HepG2 (cell line): Measurements from ENCODE around the gene CDC42EP3. TPM values are rescaled to one million over a fixed set of nuclear protein-coding genes. Genes with fewer than 3 reads are reported as not detected.

ENCODE experiments used
- ATAC-seq: fragments of 200-7000 bp; cut with Tn5 transposase; 3 replicates; pipeline ENCODE4 v1.9.1; 2020; ENCODE audit warnings: mild to moderate bottlenecking, moderate library complexity
- BruUV-seq: library from RNA; stranded (reverse); fragments of 400-500 nt; replicated peaks from 2 replicates; lab custom pipeline; 2021; lab: Mats Ljungman, UMichigan
- CTCF ChIA-PET: fragments of 300-600 bp; formaldehyde crosslinking; extraction: SDS; loops from one replicate; lab custom pipeline; 2021; ENCODE audit warnings: low total read pairs, inconsistent platforms, low intra/inter-chr PET ratio; lab: Yijun Ruan, JAX
- POLR2A ChIA-PET: fragments of 350-600 bp; sonication (Branson Sonifier 250); formaldehyde crosslinking; loops from one replicate; lab custom pipeline; 2020; ENCODE audit warnings: antibody characterized with exemption, inconsistent platforms; lab: Yijun Ruan, JAX
- DNase-seq: peaks from one replicate; pipeline ENCODE4 v3.0.0-alpha.2; 2015; ENCODE audit warnings: low spot score
- FAIRE-seq: peaks from 3 replicates; lab custom pipeline; 2011; peaks lifted over from hg19 to GRCh38; lab: Jason Lieb, UNC
- H2AFZ ChIP-seq: one replicate; pipeline ENCODE4 v1.6.1; 2011; ENCODE audit warnings: low read length, inconsistent platforms
- H3K27ac ChIP-seq: fragments of 300-600 bp; 3 replicates; pipeline ENCODE4 v1.8.0; 2011; ENCODE audit warnings: mixed run types, mild to moderate bottlenecking, mixed read lengths, low read length, inconsistent platforms; ENCODE audit not compliant: insufficient read depth; ENCODE audit errors: extremely low read length
- H3K27me3 ChIP-seq, 2 experiments: fragments of 200-600 bp in 1 of 2; 2 replicates in 1 of 2; 3 replicates in 1 of 2; pipeline versions ENCODE4 v1.6.0 to v1.8.0; 2011; ENCODE audit warnings: low read length in 2 of 2, mild to moderate bottlenecking in 2 of 2, moderate library complexity in 2 of 2, inconsistent platforms in 1 of 2; ENCODE audit not compliant: insufficient read depth in 2 of 2, control insufficient read depth in 1 of 2
- H3K36me3 ChIP-seq, 2 experiments: fragments of 200-600 bp in 1 of 2; replicated peaks in 1 of 2; 2 replicates in 1 of 2; 3 replicates in 1 of 2; pipeline versions ENCODE4 v1.5.1 to v1.8.0; 2011; ENCODE audit warnings: low read length in 2 of 2, inconsistent platforms in 1 of 2; ENCODE audit not compliant: insufficient read depth in 2 of 2, control insufficient read depth in 1 of 2
- H3K4me1 ChIP-seq: 2 replicates; pipeline ENCODE4 v1.5.1; 2012; ENCODE audit warnings: low read length, inconsistent platforms; ENCODE audit not compliant: insufficient read depth
- H3K4me2 ChIP-seq: 2 replicates; pipeline ENCODE4 v1.6.0; 2011; ENCODE audit warnings: low read depth, low read length, inconsistent platforms
- H3K4me3 ChIP-seq, 3 experiments: fragments of 200-600 bp in 1 of 3; sonication (generic), shearing (Covaris generic) in 1 of 3; replicated peaks in 1 of 3; 2 replicates each; pipeline ENCODE4 v1.5.1; 2011 to 2016; ENCODE audit warnings: low read length in 3 of 3, inconsistent platforms in 2 of 3, low read depth in 2 of 3, mild to moderate bottlenecking in 2 of 3, control low read depth in 1 of 3, mixed read lengths in 1 of 3; ENCODE audit not compliant: insufficient read depth in 1 of 3
- H3K79me2 ChIP-seq: one replicate; pipeline ENCODE4 v1.6.1; 2011; ENCODE audit warnings: low read length, inconsistent platforms; ENCODE audit not compliant: insufficient read depth
- H3K9ac ChIP-seq: 2 replicates; pipeline ENCODE4 v1.6.0; 2011; ENCODE audit warnings: mild to moderate bottlenecking, low read depth, low read length, inconsistent platforms; ENCODE audit not compliant: insufficient read depth
- H3K9me3 ChIP-seq: 2 replicates; pipeline ENCODE4 v1.5.1; 2012; ENCODE audit warnings: mild to moderate bottlenecking, low read length
- H4K20me1 ChIP-seq: 2 replicates; pipeline ENCODE4 v1.6.0; 2011; ENCODE audit warnings: inconsistent platforms, mild to moderate bottlenecking, low read length, moderate library complexity; ENCODE audit not compliant: insufficient read depth
- ARID5B ChIP-seq: IDR thresholded peaks from 2 replicates; pipeline ENCODE4 v1.4.0; 2020; ENCODE audit warnings: mild to moderate bottlenecking, missing genetic modification reagents
- ATF6 ChIP-seq: sonication (generic); formaldehyde crosslinking; conservative IDR thresholded peaks from 2 replicates; pipeline ENCODE4 v1.4.0; 2020; ENCODE audit warnings: missing genetic modification reagents
- BRD4 ChIP-seq: sonication (generic); formaldehyde crosslinking; IDR thresholded peaks from 2 replicates; pipeline ENCODE4 v1.4.0; 2020; ENCODE audit warnings: missing genetic modification reagents
- CAMTA2 ChIP-seq: sonication (generic); formaldehyde crosslinking; IDR thresholded peaks from 2 replicates; pipeline ENCODE4 v1.4.0; 2020; ENCODE audit warnings: mild to moderate bottlenecking, missing genetic modification reagents, borderline replicate concordance
- GATA4 ChIP-seq: sonication (generic); IDR thresholded peaks from 2 replicates; pipeline ENCODE4 v1.6.1; 2016; ENCODE audit warnings: antibody characterized with exemption, low read depth, borderline replicate concordance
- HHEX ChIP-seq: IDR thresholded peaks from 2 replicates; pipeline ENCODE4 v1.6.1; 2016; ENCODE audit warnings: control low read depth
- NONO ChIP-seq, 2 experiments: fragments of 450-650 bp in 1 of 2; sonication (generic) in 1 of 2; formaldehyde crosslinking in 1 of 2; IDR thresholded peaks in 1 of 2; conservative IDR thresholded peaks in 1 of 2; 2 replicates each; pipeline versions ENCODE4 v1.6.1 to v1.8.0; 2017 to 2022; ENCODE audit warnings: mild to moderate bottlenecking in 1 of 2, missing genetic modification reagents in 1 of 2, moderate library complexity in 1 of 2
- TMF1 ChIP-seq: sonication (generic); formaldehyde crosslinking; IDR thresholded peaks from 2 replicates; pipeline ENCODE4 v1.8.1; 2022; ENCODE audit warnings: low read depth, missing genetic modification reagents
- ZC3H4 ChIP-seq: sonication (generic); formaldehyde crosslinking; IDR thresholded peaks from 2 replicates; pipeline ENCODE4 v1.4.0; 2020; ENCODE audit warnings: missing genetic modification reagents, borderline replicate concordance
- ZNF263 ChIP-seq: sonication (generic); formaldehyde crosslinking; IDR thresholded peaks from 2 replicates; pipeline ENCODE4 v1.4.0; 2020; ENCODE audit warnings: missing genetic modification reagents
- ZNF33B ChIP-seq: sonication (generic); formaldehyde crosslinking; IDR thresholded peaks from 2 replicates; pipeline ENCODE4 v1.5.1; 2020; ENCODE audit warnings: mild to moderate bottlenecking, missing genetic modification reagents
- ZNF382 ChIP-seq: sonication (generic); formaldehyde crosslinking; IDR thresholded peaks from 2 replicates; pipeline ENCODE4 v1.5.0; 2020; ENCODE audit warnings: missing genetic modification reagents, mild to moderate bottlenecking, borderline replicate concordance
- ZNF577 ChIP-seq: sonication (generic); formaldehyde crosslinking; IDR thresholded peaks from 2 replicates; pipeline ENCODE4 v1.4.0; 2020; ENCODE audit warnings: mild to moderate bottlenecking, low read depth, missing genetic modification reagents, borderline replicate concordance
- ZNF616 ChIP-seq: sonication (generic); formaldehyde crosslinking; IDR thresholded peaks from 2 replicates; pipeline ENCODE4 v1.5.0; 2020; ENCODE audit warnings: low read depth, mild to moderate bottlenecking, missing genetic modification reagents
- WGBS: methylation state at CpG from one replicate; pipeline ENCODE4 v1.1.6; 2017; ENCODE audit warnings: low lambda C conversion rate; 5-methylcytosine and 5-hydroxymethylcytosine counted together
- in situ Hi-C: cut with HindIII; loops from 2 replicates; pipeline ENCODE4 v1.10.0; 2017; ENCODE audit warnings: low pct_unique_long_range_greater_than_20kb; ENCODE audit not compliant: extremely low pct_ligation_motif_present
- intact Hi-C: fragments of 100-400 bp; cut with micrococcal nuclease; formaldehyde crosslinking; loops from one replicate; pipeline ENCODE4 v1.10.0; 2022; ENCODE audit not compliant: unreplicated experiment
- polyA plus RNA-seq, 8 experiments: library from polyadenylated mRNA; depleted of rRNA in 3 of 8; stranded (reverse) in 7 of 8; unstranded in 1 of 8; fragments of >200 nt; fragmentation: Illumina TruSeq in 4 of 8; extraction: Trizol in 4 of 8; gene quantifications; 2 replicates each; pipeline versions ENCODE4 v1.2.1 to v1.2.3, GENCODE V29; 2011 to 2016; ENCODE audit warnings: low read depth in 4 of 8, missing spikeins in 1 of 8, mixed read lengths in 1 of 8; ENCODE audit not compliant: insufficient read depth in 1 of 8
- total RNA-seq, 5 experiments: library from RNA; depleted of rRNA; stranded (reverse); fragments of >200 nt; fragmentation: Illumina TruSeq; extraction: Trizol; gene quantifications; 2 replicates each; pipeline ENCODE4 v1.2.3, GENCODE V29; 2016; ENCODE audit warnings: low read depth in 1 of 5

CDC42EP3 gene
- total and polyA plus RNA-seq, 2 of the 13 experiments (the other 11 are each of a cell fraction or from before 2014, with no cell fraction given) = 0.01 TPM; not detected in 1

GRCh38 chr2:37622450-37623100 is 48.9 kb downstream of the CDC42EP3 start:
- Histone ChIP-seq H3K27ac (no peak overlapping the region), H3K79me2 (no peaks in the 10 kb centered on the region), H3K4me3 (no peak overlapping the region), H3K27me3 (peaks cover 0 to 7% of the 10 kb centered on the region in 2 experiments; a peak in 1 of 5 replicates), H3K4me2 (no peak overlapping the region), H3K4me1 (no peaks in the 10 kb centered on the region), H3K9ac (no peak overlapping the region), H3K9me3 (no peaks in the 10 kb centered on the region), H2AFZ (no peak overlapping the region), H4K20me1 (no peaks in the 10 kb centered on the region), H3K36me3 (no peaks in the 10 kb centered on the region)
- intact Hi-C loops (no loop called here), in situ Hi-C loops (no loop called here)
- ATAC-seq (no peak), FAIRE-seq (no peak), DNase-seq (no peak)
- TF ChIP-seq HHEX (CRISPR knock-in tag) (no peak), CAMTA2 (CRISPR knock-in tag) (no peak), BRD4 (no peak), ARID5B (CRISPR knock-in tag) (no peak), GATA4 (no peak), ZC3H4 (CRISPR knock-in tag) (no peak), ZNF382 (CRISPR knock-in tag) (no peak), ZNF263 (CRISPR knock-in tag) (no peak), TMF1 (CRISPR knock-in tag) (no peak), ZNF33B (no peak), NONO (IDR thresholded peaks at IDR 0.05) (no peak), NONO (CRISPR knock-in tag; conservative IDR thresholded peaks at IDR 0.05) (no peak), ZNF577 (no peak), ZNF616 (CRISPR knock-in tag) (no peak), ATF6 (CRISPR knock-in tag) (no peak)
- 16% methylated on average over 4 of the region's 4 CpGs for WGBS
- ChIA-PET POLR2A (no interaction called here), CTCF (no interaction called here)
- no TSS peak for BruUV-seq
